HepG2 (cell line): ENCODE data around the gene TF. TPM values are rescaled to one million over a fixed set of nuclear protein-coding genes. Genes with fewer than 3 reads are reported as not detected.

Experiments
- ATAC-seq: fragments of 200-7000 bp; cut with Tn5 transposase; 3 replicates; pipeline ENCODE4 v1.9.1; 2020; ENCODE audit warnings: mild to moderate bottlenecking, moderate library complexity
- BruUV-seq: library from RNA; stranded (reverse); fragments of 400-500 nt; replicated peaks from 2 replicates; lab custom pipeline; 2021; lab: Mats Ljungman, UMichigan
- CTCF ChIA-PET: fragments of 300-600 bp; formaldehyde crosslinking; extraction: SDS; loops from one replicate; lab custom pipeline; 2021; ENCODE audit warnings: low total read pairs, inconsistent platforms, low intra/inter-chr PET ratio; lab: Yijun Ruan, JAX
- POLR2A ChIA-PET: fragments of 350-600 bp; sonication (Branson Sonifier 250); formaldehyde crosslinking; loops from one replicate; lab custom pipeline; 2020; ENCODE audit warnings: antibody characterized with exemption, inconsistent platforms; lab: Yijun Ruan, JAX
- DNase-seq: peaks from one replicate; pipeline ENCODE4 v3.0.0-alpha.2; 2015; ENCODE audit warnings: low spot score
- FAIRE-seq: peaks from 3 replicates; lab custom pipeline; 2011; peaks lifted over from hg19 to GRCh38; lab: Jason Lieb, UNC
- H2AFZ ChIP-seq: one replicate; pipeline ENCODE4 v1.6.1; 2011; ENCODE audit warnings: low read length, inconsistent platforms
- H3K27ac ChIP-seq: fragments of 300-600 bp; 3 replicates; pipeline ENCODE4 v1.8.0; 2011; ENCODE audit warnings: mixed run types, mild to moderate bottlenecking, mixed read lengths, low read length, inconsistent platforms; ENCODE audit not compliant: insufficient read depth; ENCODE audit errors: extremely low read length
- H3K27me3 ChIP-seq, 2 experiments: fragments of 200-600 bp in 1 of 2; 2 replicates in 1 of 2; 3 replicates in 1 of 2; pipeline versions ENCODE4 v1.6.0 to v1.8.0; 2011; ENCODE audit warnings: low read length in 2 of 2, mild to moderate bottlenecking in 2 of 2, moderate library complexity in 2 of 2, inconsistent platforms in 1 of 2; ENCODE audit not compliant: insufficient read depth in 2 of 2, control insufficient read depth in 1 of 2
- H3K36me3 ChIP-seq, 2 experiments: fragments of 200-600 bp in 1 of 2; replicated peaks in 1 of 2; 2 replicates in 1 of 2; 3 replicates in 1 of 2; pipeline versions ENCODE4 v1.5.1 to v1.8.0; 2011; ENCODE audit warnings: low read length in 2 of 2, inconsistent platforms in 1 of 2; ENCODE audit not compliant: insufficient read depth in 2 of 2, control insufficient read depth in 1 of 2
- H3K4me1 ChIP-seq: 2 replicates; pipeline ENCODE4 v1.5.1; 2012; ENCODE audit warnings: low read length, inconsistent platforms; ENCODE audit not compliant: insufficient read depth
- H3K4me2 ChIP-seq: 2 replicates; pipeline ENCODE4 v1.6.0; 2011; ENCODE audit warnings: low read depth, low read length, inconsistent platforms
- H3K4me3 ChIP-seq, 3 experiments: fragments of 200-600 bp in 1 of 3; sonication (generic), shearing (Covaris generic) in 1 of 3; replicated peaks in 1 of 3; 2 replicates each; pipeline ENCODE4 v1.5.1; 2011 to 2016; ENCODE audit warnings: low read length in 3 of 3, inconsistent platforms in 2 of 3, low read depth in 2 of 3, mild to moderate bottlenecking in 2 of 3, control low read depth in 1 of 3, mixed read lengths in 1 of 3; ENCODE audit not compliant: insufficient read depth in 1 of 3
- H3K79me2 ChIP-seq: one replicate; pipeline ENCODE4 v1.6.1; 2011; ENCODE audit warnings: low read length, inconsistent platforms; ENCODE audit not compliant: insufficient read depth
- H3K9ac ChIP-seq: 2 replicates; pipeline ENCODE4 v1.6.0; 2011; ENCODE audit warnings: mild to moderate bottlenecking, low read depth, low read length, inconsistent platforms; ENCODE audit not compliant: insufficient read depth
- H3K9me3 ChIP-seq: 2 replicates; pipeline ENCODE4 v1.5.1; 2012; ENCODE audit warnings: mild to moderate bottlenecking, low read length
- H4K20me1 ChIP-seq: 2 replicates; pipeline ENCODE4 v1.6.0; 2011; ENCODE audit warnings: inconsistent platforms, mild to moderate bottlenecking, low read length, moderate library complexity; ENCODE audit not compliant: insufficient read depth
- ATF1 ChIP-seq: IDR thresholded peaks from 2 replicates; pipeline ENCODE4 v1.6.1; 2016; ENCODE audit warnings: mild to moderate bottlenecking, control low read depth
- CREB1 ChIP-seq, 2 experiments: fragments of 450-650 bp in 1 of 2; IDR thresholded peaks; 2 replicates each; pipeline ENCODE4 v1.6.1; 2016 to 2017; ENCODE audit warnings: control low read depth in 1 of 2, mild to moderate bottlenecking in 1 of 2, missing compliant biosample characterization in 1 of 2, missing genetic modification characterization in 1 of 2
- DNMT1 ChIP-seq: sonication (generic); formaldehyde crosslinking; IDR thresholded peaks from 2 replicates; pipeline ENCODE4 v1.5.1; 2020; ENCODE audit warnings: mild to moderate bottlenecking, missing genetic modification reagents
- MEF2D ChIP-seq: sonication (generic); formaldehyde crosslinking; IDR thresholded peaks from 2 replicates; pipeline ENCODE4 v1.5.1; 2020; ENCODE audit warnings: mild to moderate bottlenecking, missing genetic modification reagents
- MTF1 ChIP-seq: sonication (generic); formaldehyde crosslinking; IDR thresholded peaks from 2 replicates; pipeline ENCODE4 v1.5.0; 2020; ENCODE audit warnings: missing genetic modification reagents
- MTF2 ChIP-seq: sonication (generic); formaldehyde crosslinking; IDR thresholded peaks from 2 replicates; pipeline ENCODE4 v1.5.0; 2020; ENCODE audit warnings: missing genetic modification reagents, borderline replicate concordance
- POLR2G ChIP-seq: fragments of 200-400 bp; formaldehyde crosslinking; IDR thresholded peaks from 2 replicates; pipeline ENCODE4 v1.6.1; 2018; ENCODE audit warnings: mild to moderate bottlenecking, low read depth, low read length, moderate library complexity
- RAD51 ChIP-seq: fragments of 450-650 bp; IDR thresholded peaks from 2 replicates; pipeline ENCODE4 v1.6.1; 2016; ENCODE audit warnings: borderline replicate concordance
- SMARCC2 ChIP-seq: fragments of 450-650 bp; IDR thresholded peaks from 2 replicates; pipeline ENCODE4 v1.6.1; 2017; ENCODE audit warnings: antibody characterized with exemption, mild to moderate bottlenecking
- SP140L ChIP-seq: sonication (generic); formaldehyde crosslinking; IDR thresholded peaks from 2 replicates; pipeline ENCODE4 v1.4.0; 2020; ENCODE audit warnings: missing genetic modification reagents, borderline replicate concordance
- ZBTB7B ChIP-seq: sonication (generic); formaldehyde crosslinking; IDR thresholded peaks from 2 replicates; pipeline ENCODE4 v1.4.0; 2020; ENCODE audit warnings: missing genetic modification reagents
- ZNF124 ChIP-seq: sonication (generic); formaldehyde crosslinking; IDR thresholded peaks from 2 replicates; pipeline ENCODE4 v1.4.0; 2020; ENCODE audit warnings: missing genetic modification reagents
- WGBS: methylation state at CpG from one replicate; pipeline ENCODE4 v1.1.6; 2017; ENCODE audit warnings: low lambda C conversion rate; 5-methylcytosine and 5-hydroxymethylcytosine counted together
- in situ Hi-C: cut with HindIII; loops from 2 replicates; pipeline ENCODE4 v1.10.0; 2017; ENCODE audit warnings: low pct_unique_long_range_greater_than_20kb; ENCODE audit not compliant: extremely low pct_ligation_motif_present
- intact Hi-C: fragments of 100-400 bp; cut with micrococcal nuclease; formaldehyde crosslinking; loops from one replicate; pipeline ENCODE4 v1.10.0; 2022; ENCODE audit not compliant: unreplicated experiment
- polyA plus RNA-seq, 8 experiments: library from polyadenylated mRNA; depleted of rRNA in 3 of 8; stranded (reverse) in 7 of 8; unstranded in 1 of 8; fragments of >200 nt; fragmentation: Illumina TruSeq in 4 of 8; extraction: Trizol in 4 of 8; gene quantifications; 2 replicates each; pipeline versions ENCODE4 v1.2.1 to v1.2.3, GENCODE V29; 2011 to 2016; ENCODE audit warnings: low read depth in 4 of 8, missing spikeins in 1 of 8, mixed read lengths in 1 of 8; ENCODE audit not compliant: insufficient read depth in 1 of 8
- total RNA-seq, 5 experiments: library from RNA; depleted of rRNA; stranded (reverse); fragments of >200 nt; fragmentation: Illumina TruSeq; extraction: Trizol; gene quantifications; 2 replicates each; pipeline ENCODE4 v1.2.3, GENCODE V29; 2016; ENCODE audit warnings: low read depth in 1 of 5
- TF ChIP-seq, protein P1 (sequence below): sonication (generic); formaldehyde crosslinking; IDR thresholded peaks from 2 replicates; pipeline ENCODE4 v1.5.1; 2020; ENCODE audit warnings: missing genetic modification reagents, mild to moderate bottlenecking, borderline replicate concordance
- TF ChIP-seq, protein P2 (sequence below): IDR thresholded peaks from 2 replicates; pipeline ENCODE4 v1.6.1; 2016; ENCODE audit warnings: missing biosample characterization, missing genetic modification reagents, low read depth
- TF ChIP-seq, protein P3 (sequence below): sonication (generic); formaldehyde crosslinking; IDR thresholded peaks from 2 replicates; pipeline ENCODE4 v1.4.0; 2020; ENCODE audit warnings: mild to moderate bottlenecking, missing genetic modification reagents

The TF gene
- total and polyA plus RNA-seq, 2 of the 13 experiments (the other 11 are each of a cell fraction or from before 2014, with no cell fraction given): 10,074 to 11,821 TPM

DNA sequence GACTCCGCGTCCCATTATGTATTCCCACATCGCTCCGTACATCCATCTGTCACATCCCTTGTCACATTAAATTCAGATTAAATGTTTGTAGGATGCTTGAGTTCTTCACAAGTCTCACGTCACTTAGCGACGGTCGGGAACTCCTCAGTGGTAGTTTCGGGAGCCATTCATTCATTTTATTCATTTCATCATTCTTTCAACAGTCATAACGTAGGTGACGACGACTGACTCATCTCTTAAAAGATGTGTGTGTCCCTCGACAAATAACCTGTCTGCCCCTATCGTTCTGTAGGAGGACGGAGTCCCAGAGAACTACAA, 59.1 kb downstream of the TF start:
- no peak for TF ChIP-seq ZBTB7B (CRISPR knock-in tag)
- 0 out of 2 replicates have a peak, but pooled peaks have one; percentile 38 for TF ChIP-seq SP140L (CRISPR knock-in tag)
- no peak for TF ChIP-seq ZNF124 (CRISPR knock-in tag)
- TF ChIP-seq, protein P1, sequence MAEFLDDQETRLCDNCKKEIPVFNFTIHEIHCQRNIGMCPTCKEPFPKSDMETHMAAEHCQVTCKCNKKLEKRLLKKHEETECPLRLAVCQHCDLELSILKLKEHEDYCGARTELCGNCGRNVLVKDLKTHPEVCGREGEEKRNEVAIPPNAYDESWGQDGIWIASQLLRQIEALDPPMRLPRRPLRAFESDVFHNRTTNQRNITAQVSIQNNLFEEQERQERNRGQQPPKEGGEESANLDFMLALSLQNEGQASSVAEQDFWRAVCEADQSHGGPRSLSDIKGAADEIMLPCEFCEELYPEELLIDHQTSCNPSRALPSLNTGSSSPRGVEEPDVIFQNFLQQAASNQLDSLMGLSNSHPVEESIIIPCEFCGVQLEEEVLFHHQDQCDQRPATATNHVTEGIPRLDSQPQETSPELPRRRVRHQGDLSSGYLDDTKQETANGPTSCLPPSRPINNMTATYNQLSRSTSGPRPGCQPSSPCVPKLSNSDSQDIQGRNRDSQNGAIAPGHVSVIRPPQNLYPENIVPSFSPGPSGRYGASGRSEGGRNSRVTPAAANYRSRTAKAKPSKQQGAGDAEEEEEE (CRISPR knock-in tag): 0 out of 2 replicates have a peak, but pooled peaks have one; percentile 55
- TF ChIP-seq RAD51: no peak
- no peak for TF ChIP-seq MEF2D (CRISPR knock-in tag)
- 0 out of 2 replicates have a peak, but pooled peaks have one; percentile 10 for TF ChIP-seq DNMT1 (CRISPR knock-in tag)
- TF ChIP-seq, protein P2, sequence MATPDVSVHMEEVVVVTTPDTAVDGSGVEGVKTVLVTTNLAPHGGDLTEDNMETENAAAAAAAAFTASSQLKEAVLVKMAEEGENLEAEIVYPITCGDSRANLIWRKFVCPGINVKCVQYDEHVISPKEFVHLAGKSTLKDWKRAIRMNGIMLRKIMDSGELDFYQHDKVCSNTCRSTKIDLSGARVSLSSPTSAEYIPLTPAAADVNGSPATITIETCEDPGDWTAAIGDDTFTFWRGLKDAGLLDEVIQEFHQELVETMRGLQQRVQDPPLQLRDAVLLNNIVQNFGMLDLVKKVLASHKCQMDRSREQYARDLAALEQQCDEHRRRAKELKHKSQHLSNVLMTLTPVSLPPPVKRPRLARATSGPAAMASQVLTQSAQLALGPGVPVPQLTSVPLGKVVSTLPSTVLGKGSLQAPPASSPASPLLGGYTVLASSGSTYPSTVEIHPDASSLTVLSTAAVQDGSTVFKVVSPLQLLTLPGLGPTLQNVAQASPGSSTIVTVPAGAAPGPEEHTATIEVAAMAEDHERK (CRISPR knock-in tag): 0 out of 2 replicates have a peak, but pooled peaks have one; percentile 35
- TF ChIP-seq POLR2G: no peak
- TF ChIP-seq CREB1 (IDR thresholded peaks at IDR 0.05): peak; percentile 69; the same call in 1 of the 2 replicates
- peak; percentile 89 for TF ChIP-seq CREB1 (CRISPR knock-in tag; IDR thresholded peaks at IDR 0.05)
- TF ChIP-seq SMARCC2: no peak
- TF ChIP-seq, protein P3, sequence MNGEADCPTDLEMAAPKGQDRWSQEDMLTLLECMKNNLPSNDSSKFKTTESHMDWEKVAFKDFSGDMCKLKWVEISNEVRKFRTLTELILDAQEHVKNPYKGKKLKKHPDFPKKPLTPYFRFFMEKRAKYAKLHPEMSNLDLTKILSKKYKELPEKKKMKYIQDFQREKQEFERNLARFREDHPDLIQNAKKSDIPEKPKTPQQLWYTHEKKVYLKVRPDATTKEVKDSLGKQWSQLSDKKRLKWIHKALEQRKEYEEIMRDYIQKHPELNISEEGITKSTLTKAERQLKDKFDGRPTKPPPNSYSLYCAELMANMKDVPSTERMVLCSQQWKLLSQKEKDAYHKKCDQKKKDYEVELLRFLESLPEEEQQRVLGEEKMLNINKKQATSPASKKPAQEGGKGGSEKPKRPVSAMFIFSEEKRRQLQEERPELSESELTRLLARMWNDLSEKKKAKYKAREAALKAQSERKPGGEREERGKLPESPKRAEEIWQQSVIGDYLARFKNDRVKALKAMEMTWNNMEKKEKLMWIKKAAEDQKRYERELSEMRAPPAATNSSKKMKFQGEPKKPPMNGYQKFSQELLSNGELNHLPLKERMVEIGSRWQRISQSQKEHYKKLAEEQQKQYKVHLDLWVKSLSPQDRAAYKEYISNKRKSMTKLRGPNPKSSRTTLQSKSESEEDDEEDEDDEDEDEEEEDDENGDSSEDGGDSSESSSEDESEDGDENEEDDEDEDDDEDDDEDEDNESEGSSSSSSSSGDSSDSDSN (CRISPR knock-in tag): no peak
- TF ChIP-seq MTF2 (CRISPR knock-in tag): 0 out of 2 replicates have a peak, but pooled peaks have one; percentile 1
- TF ChIP-seq MTF1: no peak
- TF ChIP-seq ATF1 (CRISPR knock-in tag): 0 out of 2 replicates have a peak, but pooled peaks have one; percentile 60
- H2AFZ ChIP-seq: peak overlapping the region; percentile 98
- in situ Hi-C loops: no loop called here

More for the DNA sequence above, 59.1 kb downstream of the TF start:
- ChIA-PET CTCF (no interaction called here), POLR2A (interaction anchor here (1.5 kb wide), 1 partner anchor 59 kb away, joined by 4 read pairs; the partner anchor contains the start of gene TF)
- no peaks in the 10 kb centered on the region; a peak in 1 of 5 replicates for H3K27me3 ChIP-seq
- peak overlapping the region; percentile 77 to 91 (median 85) for H3K4me3 ChIP-seq
- peaks cover 18% of the 10 kb centered on the region for H3K79me2 ChIP-seq
- peaks cover 3 to 10% of the 10 kb centered on the region in 2 experiments; a peak in 3 of 5 replicates for H3K36me3 ChIP-seq
- FAIRE-seq: peak; percentile 89
- peaks cover 30% of the 10 kb centered on the region for H3K4me1 ChIP-seq
- intact Hi-C loops: loop anchor here (5.0 kb wide), 1 partner anchor 58 kb away; the partner anchor contains the start of gene TF
- 16% methylated on average over 15 of the region's 15 CpGs for WGBS
- no peaks in the 10 kb centered on the region for H4K20me1 ChIP-seq
- DNase-seq: no peak
- H3K4me2 ChIP-seq: peak overlapping the region; percentile 78
- no TSS peak for BruUV-seq
- H3K9me3 ChIP-seq: no peaks in the 10 kb centered on the region
- no peak overlapping the region for H3K9ac ChIP-seq
- H3K27ac ChIP-seq: no peak overlapping the region
- no peak for ATAC-seq
